PC-9 (cell line): Measurements from ENCODE around the gene SRP14. TPM values are rescaled to one million over a fixed set of nuclear protein-coding genes. Genes with fewer than 3 reads are reported as not detected.

Experiments used
- BruUV-seq: library from RNA; stranded (reverse); fragments of 400-500 nt; replicated peaks from 2 replicates; lab custom pipeline; 2021; lab: Mats Ljungman, UMichigan
- CTCF ChIA-PET: fragments of 300-600 bp; sonication (Branson Sonifier 250); formaldehyde crosslinking; loops from one replicate; lab custom pipeline; 2022; ENCODE audit warnings: antibody characterized with exemption; lab: Charles Lee
- POLR2A ChIA-PET: fragments of 300-600 bp; sonication (Branson Sonifier 250); formaldehyde crosslinking; loops from one replicate; lab custom pipeline; 2022; ENCODE audit warnings: antibody characterized with exemption; ENCODE audit not compliant: unreplicated experiment; lab: Charles Lee
- DNase-seq, 2 experiments: peaks; one replicate each; pipeline versions ENCODE4 v3.0.0 to v3.0.0-alpha.2; 2015 to 2022; ENCODE audit warnings: mixed read lengths in 1 of 2
- H2AFZ ChIP-seq: fragments of 200-600 bp; sonication (generic); 2 replicates; pipeline ENCODE4 v1.8.1; 2017; ENCODE audit warnings: antibody characterized with exemption
- H3F3A ChIP-seq: fragments of 200-600 bp; sonication (generic); 2 replicates; pipeline ENCODE4 v1.8.1; 2017; ENCODE audit warnings: antibody characterized with exemption, mild to moderate bottlenecking, low read depth; ENCODE audit not compliant: insufficient read depth
- H3K27ac ChIP-seq: fragments of 200-600 bp; sonication (generic); 2 replicates; pipeline ENCODE4 v1.6.1; 2016; ENCODE audit warnings: mixed run types
- H3K27me3 ChIP-seq: fragments of 200-600 bp; sonication (generic); 2 replicates; pipeline ENCODE4 v1.6.1; 2016; ENCODE audit warnings: low read depth, mixed run types; ENCODE audit not compliant: insufficient read depth
- H3K36me3 ChIP-seq: fragments of 200-600 bp; sonication (generic); 2 replicates; pipeline ENCODE4 v1.6.1; 2016; ENCODE audit warnings: low read depth, mixed run types
- H3K4me1 ChIP-seq: fragments of 200-600 bp; sonication (generic); replicated peaks from 2 replicates; pipeline ENCODE4 v1.6.1; 2016; ENCODE audit warnings: mixed run types; ENCODE audit not compliant: insufficient read depth
- H3K4me2 ChIP-seq: fragments of 200-600 bp; sonication (generic); 2 replicates; pipeline ENCODE4 v1.6.1; 2017; ENCODE audit warnings: mixed run types
- H3K4me3 ChIP-seq: fragments of 200-600 bp; sonication (generic); 2 replicates; pipeline ENCODE4 v1.6.1; 2016; ENCODE audit warnings: mixed run types
- H3K79me2 ChIP-seq: fragments of 200-600 bp; sonication (generic); 2 replicates; pipeline ENCODE4 v1.6.1; 2017; ENCODE audit warnings: low read depth, mixed run types
- H3K9me2 ChIP-seq: fragments of 200-600 bp; sonication (generic); 2 replicates; pipeline ENCODE4 v1.8.1; 2017; ENCODE audit warnings: mild to moderate bottlenecking; ENCODE audit not compliant: insufficient read depth
- H3K9me3 ChIP-seq: fragments of 200-600 bp; sonication (generic); 2 replicates; pipeline ENCODE4 v1.8.1; 2016; ENCODE audit warnings: low read depth; ENCODE audit not compliant: insufficient read depth
- H4K20me1 ChIP-seq: fragments of 200-600 bp; sonication (generic); 2 replicates; pipeline ENCODE4 v1.8.1; 2017; ENCODE audit not compliant: insufficient read depth
- EZH2 ChIP-seq: fragments of 200-600 bp; sonication (generic); IDR thresholded peaks from 2 replicates; pipeline ENCODE4 v1.8.0; 2017; ENCODE audit warnings: antibody characterized with exemption, low read depth
- intact Hi-C: fragments of 100-400 bp; cut with micrococcal nuclease; formaldehyde crosslinking; loops from one replicate; pipeline ENCODE4 v1.10.0; 2022; ENCODE audit not compliant: unreplicated experiment
- total RNA-seq: library from RNA; stranded (reverse); gene quantifications from 2 replicates; pipeline ENCODE4 v1.2.3, GENCODE V29; 2021
- TF ChIP-seq, protein P1 (sequence below): fragments of 200-600 bp; sonication (generic); conservative IDR thresholded peaks from 2 replicates; pipeline ENCODE4 v1.6.1; 2017; ENCODE audit warnings: mixed run types, antibody characterized with exemption, mild to moderate bottlenecking, moderate library complexity

SRP14 gene
- total RNA-seq, 1 experiment from 2014 or later, result 196 TPM

DNA sequence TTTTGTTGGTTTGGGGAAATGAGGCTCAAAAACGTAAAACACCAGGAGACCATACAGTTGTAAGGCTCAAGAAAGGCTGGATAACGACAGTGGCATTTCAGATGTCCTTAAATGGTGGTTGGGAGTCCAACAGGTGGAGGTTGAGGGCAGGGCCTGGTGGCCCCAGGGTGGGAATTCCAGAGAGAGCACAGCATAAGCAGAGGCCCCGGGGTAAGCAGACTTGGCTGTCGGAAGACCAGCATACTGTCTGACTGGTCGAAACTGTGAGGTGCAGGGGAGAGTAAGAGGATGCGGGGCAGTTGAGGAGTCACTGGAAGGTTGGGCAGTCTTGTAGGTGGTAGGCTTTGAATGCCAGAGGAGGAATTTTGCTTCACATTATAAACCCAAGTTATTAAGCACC lies 48.3 kb downstream of the SRP14 start:
- intact Hi-C loops, result no loop called here
- Histone ChIP-seq H4K20me1 (no peaks in the 10 kb centered on the region), H3K4me3 (no peak overlapping the region), H3F3A (no peaks in the 10 kb centered on the region), H2AFZ (no peak overlapping the region), H3K79me2 (no peaks in the 10 kb centered on the region), H3K9me3 (no peaks in the 10 kb centered on the region), H3K4me1 (no peaks in the 10 kb centered on the region), H3K27ac (no peak overlapping the region), H3K4me2 (no peak overlapping the region), H3K9me2 (no peaks in the 10 kb centered on the region), H3K36me3 (no peaks in the 10 kb centered on the region; the same call in none of the 2 replicates), H3K27me3 (no peaks in the 10 kb centered on the region)
- ChIA-PET POLR2A (no interaction called here), CTCF (no interaction called here)
- TF ChIP-seq EZH2, result no peak
- no peak for DNase-seq
- no TSS peak for BruUV-seq

DNA sequence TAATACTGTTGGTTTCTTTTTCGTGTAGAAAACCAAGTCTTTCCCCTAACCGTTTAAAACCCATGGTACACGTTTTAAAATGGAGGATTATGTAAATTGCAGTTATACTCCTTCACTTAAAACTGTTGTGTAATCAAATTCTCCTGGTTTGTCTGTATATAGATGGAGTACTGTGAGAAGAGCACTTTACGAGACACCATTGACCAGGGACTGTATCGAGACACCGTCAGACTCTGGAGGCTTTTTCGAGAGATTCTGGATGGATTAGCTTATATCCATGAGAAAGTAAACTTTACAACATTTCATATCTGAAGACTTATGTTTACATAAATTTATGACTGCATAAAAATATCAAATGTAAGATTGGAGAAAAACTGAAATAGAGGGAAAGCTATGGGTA lies 51.2 kb downstream of the SRP14 start:
- no peak overlapping the region for H2AFZ ChIP-seq
- no peaks in the 10 kb centered on the region for H3K27me3 ChIP-seq
- no peaks in the 10 kb centered on the region; the same call in none of the 2 replicates for H3K36me3 ChIP-seq
- ChIA-PET POLR2A (no interaction called here), CTCF (no interaction called here)
- H3K79me2 ChIP-seq, result no peaks in the 10 kb centered on the region
- H3K9me2 ChIP-seq, result no peaks in the 10 kb centered on the region
- no peak overlapping the region for H3K4me3 ChIP-seq
- TF ChIP-seq, protein P1, sequence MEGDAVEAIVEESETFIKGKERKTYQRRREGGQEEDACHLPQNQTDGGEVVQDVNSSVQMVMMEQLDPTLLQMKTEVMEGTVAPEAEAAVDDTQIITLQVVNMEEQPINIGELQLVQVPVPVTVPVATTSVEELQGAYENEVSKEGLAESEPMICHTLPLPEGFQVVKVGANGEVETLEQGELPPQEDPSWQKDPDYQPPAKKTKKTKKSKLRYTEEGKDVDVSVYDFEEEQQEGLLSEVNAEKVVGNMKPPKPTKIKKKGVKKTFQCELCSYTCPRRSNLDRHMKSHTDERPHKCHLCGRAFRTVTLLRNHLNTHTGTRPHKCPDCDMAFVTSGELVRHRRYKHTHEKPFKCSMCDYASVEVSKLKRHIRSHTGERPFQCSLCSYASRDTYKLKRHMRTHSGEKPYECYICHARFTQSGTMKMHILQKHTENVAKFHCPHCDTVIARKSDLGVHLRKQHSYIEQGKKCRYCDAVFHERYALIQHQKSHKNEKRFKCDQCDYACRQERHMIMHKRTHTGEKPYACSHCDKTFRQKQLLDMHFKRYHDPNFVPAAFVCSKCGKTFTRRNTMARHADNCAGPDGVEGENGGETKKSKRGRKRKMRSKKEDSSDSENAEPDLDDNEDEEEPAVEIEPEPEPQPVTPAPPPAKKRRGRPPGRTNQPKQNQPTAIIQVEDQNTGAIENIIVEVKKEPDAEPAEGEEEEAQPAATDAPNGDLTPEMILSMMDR, result no peak
- TF ChIP-seq EZH2, result no peak
- H3F3A ChIP-seq, result no peaks in the 10 kb centered on the region
- DNase-seq, result no peak
- no peaks in the 10 kb centered on the region for H3K9me3 ChIP-seq
- H3K4me2 ChIP-seq, result no peak overlapping the region
- intact Hi-C loops, result no loop called here
- no peak overlapping the region for H3K27ac ChIP-seq
- H3K4me1 ChIP-seq, result no peaks in the 10 kb centered on the region
- H4K20me1 ChIP-seq, result no peaks in the 10 kb centered on the region
- no TSS peak for BruUV-seq

Other genes with a start within 250 kb of the SRP14 start
- gene GPR176, start 118.9 kb downstream of the SRP14 start, total RNA-seq, result 4.2 and 4.7 TPM in 2 replicates
- 35.7 and 45.8 TPM in 2 replicates for gene EIF2AK4, start 105.1 kb downstream of the SRP14 start, total RNA-seq
- gene BMF, start 69.7 kb upstream of the SRP14 start, total RNA-seq, result 8.2 and 11.0 TPM in 2 replicates
- 74.3 and 75.3 TPM in 2 replicates for gene BUB1B, start 121.9 kb upstream of the SRP14 start, total RNA-seq
- 10.7 and 11.7 TPM in 2 replicates for gene PAK6, start 199.9 kb upstream of the SRP14 start, total RNA-seq
- gene ANKRD63, start 243.9 kb upstream of the SRP14 start, total RNA-seq, result not detected in 2 replicates